Measurements from ENCODE around the gene MERTK. TPM values are rescaled to one million over a fixed set of nuclear protein-coding genes. Genes with fewer than 3 reads are reported as not detected.
A peak's percentile ranks its signal among the peaks of the same experiment; 100 is the strongest.

MERTK gene
- total RNA-seq, 1 donor from 2014 or later = 3.2 TPM

- no peak overlapping the region for H3K27ac Mint-ChIP-seq (ENCODE audit: unreplicated experiment)
- no peaks in the 10 kb centered on the region for H3K9me3 Mint-ChIP-seq (ENCODE audit: low read depth)
- H3K4me3 Mint-ChIP-seq (ENCODE audit: unreplicated experiment) = no peak overlapping the region
- peaks cover 19% of the 10 kb centered on the region for H3K36me3 Mint-ChIP-seq (ENCODE audit: low read depth)
- peaks cover 51% of the 10 kb centered on the region for H3K4me1 Mint-ChIP-seq (ENCODE audit: low read depth)
- no peaks in the 10 kb centered on the region for H3K27me3 Mint-ChIP-seq (ENCODE audit: low read depth)
- no peak for DNase-seq (ENCODE audit: low spot score)
- TF ChIP-seq, protein P1, sequence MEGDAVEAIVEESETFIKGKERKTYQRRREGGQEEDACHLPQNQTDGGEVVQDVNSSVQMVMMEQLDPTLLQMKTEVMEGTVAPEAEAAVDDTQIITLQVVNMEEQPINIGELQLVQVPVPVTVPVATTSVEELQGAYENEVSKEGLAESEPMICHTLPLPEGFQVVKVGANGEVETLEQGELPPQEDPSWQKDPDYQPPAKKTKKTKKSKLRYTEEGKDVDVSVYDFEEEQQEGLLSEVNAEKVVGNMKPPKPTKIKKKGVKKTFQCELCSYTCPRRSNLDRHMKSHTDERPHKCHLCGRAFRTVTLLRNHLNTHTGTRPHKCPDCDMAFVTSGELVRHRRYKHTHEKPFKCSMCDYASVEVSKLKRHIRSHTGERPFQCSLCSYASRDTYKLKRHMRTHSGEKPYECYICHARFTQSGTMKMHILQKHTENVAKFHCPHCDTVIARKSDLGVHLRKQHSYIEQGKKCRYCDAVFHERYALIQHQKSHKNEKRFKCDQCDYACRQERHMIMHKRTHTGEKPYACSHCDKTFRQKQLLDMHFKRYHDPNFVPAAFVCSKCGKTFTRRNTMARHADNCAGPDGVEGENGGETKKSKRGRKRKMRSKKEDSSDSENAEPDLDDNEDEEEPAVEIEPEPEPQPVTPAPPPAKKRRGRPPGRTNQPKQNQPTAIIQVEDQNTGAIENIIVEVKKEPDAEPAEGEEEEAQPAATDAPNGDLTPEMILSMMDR (IDR thresholded peaks at IDR 0.05) = no peak
These were observed 161.3 kb downstream of the MERTK start for GRCh38 chr2:112059671-112060070.

DNA sequence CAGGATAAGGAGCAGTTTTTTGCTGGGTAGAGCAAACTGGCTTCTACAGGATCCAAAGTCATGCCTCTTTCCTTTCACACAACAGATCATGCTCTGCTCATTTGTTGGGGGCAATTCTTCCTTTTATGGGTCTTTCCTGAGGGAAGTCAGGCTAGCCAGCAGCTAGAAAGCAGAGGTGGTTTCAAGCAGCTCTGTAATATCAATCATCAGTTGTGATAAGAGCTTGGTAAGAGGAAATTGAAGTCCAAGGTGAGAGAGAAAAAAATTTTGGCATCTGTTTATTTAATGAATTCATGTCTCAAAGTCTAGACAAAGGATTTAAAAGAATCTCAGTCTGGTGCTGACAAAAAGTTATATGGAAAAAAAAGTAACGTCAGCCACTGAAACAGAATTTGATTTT, 162.9 kb downstream of the MERTK start:
- H3K27me3 Mint-ChIP-seq (ENCODE audit: low read depth) = no peaks in the 10 kb centered on the region
- H3K4me1 Mint-ChIP-seq (ENCODE audit: low read depth) = peaks cover 57% of the 10 kb centered on the region
- H3K27ac Mint-ChIP-seq (ENCODE audit: unreplicated experiment) = no peak overlapping the region
- no peak for DNase-seq (ENCODE audit: low spot score)
- no peaks in the 10 kb centered on the region for H3K9me3 Mint-ChIP-seq (ENCODE audit: low read depth)
- no peak overlapping the region for H3K4me3 Mint-ChIP-seq (ENCODE audit: unreplicated experiment)
- peaks cover 29% of the 10 kb centered on the region for H3K36me3 Mint-ChIP-seq (ENCODE audit: low read depth)
- TF ChIP-seq, protein P1 (IDR thresholded peaks at IDR 0.05) = no peak

DNA sequence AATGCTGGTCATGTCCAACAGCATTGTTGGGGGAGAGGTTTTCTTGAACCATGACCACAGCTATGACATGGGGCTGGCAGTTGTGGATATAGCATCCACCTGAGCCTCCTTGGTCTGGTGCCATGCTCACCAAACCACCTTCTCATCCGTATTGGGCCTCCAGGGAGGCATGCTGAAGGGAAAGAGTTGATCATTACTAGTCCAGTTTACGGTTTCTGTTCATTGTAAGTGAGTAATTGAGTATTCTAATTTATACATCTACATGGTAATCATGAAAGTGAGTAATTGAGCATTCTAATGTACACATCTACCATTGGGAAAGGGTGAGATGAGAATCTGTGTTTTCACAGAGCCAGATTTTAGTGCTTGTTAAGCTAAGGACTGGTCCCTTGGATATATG, 163.4 kb downstream of the MERTK start:
- Mint-ChIP-seq H3K9me3 (ENCODE audit: low read depth) (no peaks in the 10 kb centered on the region), H3K27ac (ENCODE audit: unreplicated experiment) (no peak overlapping the region), H3K4me1 (ENCODE audit: low read depth) (peaks cover 53% of the 10 kb centered on the region), H3K27me3 (ENCODE audit: low read depth) (no peaks in the 10 kb centered on the region), H3K4me3 (ENCODE audit: unreplicated experiment) (no peak overlapping the region), H3K36me3 (ENCODE audit: low read depth) (peaks cover 31% of the 10 kb centered on the region)
- TF ChIP-seq, protein P1 (IDR thresholded peaks at IDR 0.05) = no peak
- DNase-seq (ENCODE audit: low spot score) = no peak

DNA sequence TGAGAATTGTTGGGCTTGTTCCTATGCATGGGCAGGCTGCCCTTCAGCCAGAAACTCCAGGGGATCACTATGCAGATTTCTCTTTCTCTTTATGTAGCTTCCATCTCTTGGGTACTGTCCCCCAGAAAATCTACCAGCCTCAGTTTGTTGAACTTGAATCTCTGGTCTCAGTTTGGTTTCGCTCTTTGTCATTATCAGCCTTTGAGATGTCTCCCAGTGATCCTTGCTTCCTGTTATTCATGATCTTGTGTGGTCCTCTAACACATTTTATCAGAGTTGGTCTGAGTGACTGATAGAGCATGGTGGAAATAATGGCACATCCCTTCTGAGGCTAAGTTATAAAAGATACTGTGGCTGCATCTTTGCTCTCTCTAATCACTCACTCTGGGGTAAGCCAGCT, 164.5 kb downstream of the MERTK start:
- H3K4me3 Mint-ChIP-seq (ENCODE audit: unreplicated experiment) = no peak overlapping the region
- no peaks in the 10 kb centered on the region for H3K9me3 Mint-ChIP-seq (ENCODE audit: low read depth)
- no peak overlapping the region for H3K27ac Mint-ChIP-seq (ENCODE audit: unreplicated experiment)
- H3K36me3 Mint-ChIP-seq (ENCODE audit: low read depth) = peaks cover 35% of the 10 kb centered on the region
- TF ChIP-seq, protein P1 (IDR thresholded peaks at IDR 0.05) = no peak
- DNase-seq (ENCODE audit: low spot score) = no peak
- no peaks in the 10 kb centered on the region for H3K27me3 Mint-ChIP-seq (ENCODE audit: low read depth)
- H3K4me1 Mint-ChIP-seq (ENCODE audit: low read depth) = peaks cover 46% of the 10 kb centered on the region

DNA sequence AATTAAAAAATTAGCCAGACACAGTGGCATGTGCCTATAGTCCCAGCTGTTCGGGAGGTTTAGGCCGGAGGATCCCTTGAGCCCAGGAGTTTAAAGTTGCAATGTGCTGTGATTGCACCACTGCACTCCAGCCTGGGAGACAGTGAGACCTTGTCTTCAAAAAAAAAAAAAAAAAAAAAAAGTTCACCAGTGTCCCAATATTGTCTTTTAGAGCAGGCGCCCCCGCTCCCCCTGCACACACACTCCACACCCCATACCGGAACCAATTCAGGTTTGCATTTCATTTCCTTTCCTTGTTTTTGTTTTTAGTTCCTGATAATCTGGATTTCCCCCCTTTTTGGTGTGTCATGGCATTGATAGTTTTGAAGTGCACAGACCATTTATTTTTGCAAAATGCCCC, 167.1 kb downstream of the MERTK start:
- peaks cover 14% of the 10 kb centered on the region for H3K9me3 Mint-ChIP-seq (ENCODE audit: low read depth)
- no peak for DNase-seq (ENCODE audit: low spot score)
- H3K27me3 Mint-ChIP-seq (ENCODE audit: low read depth) = no peaks in the 10 kb centered on the region
- H3K27ac Mint-ChIP-seq (ENCODE audit: unreplicated experiment) = peak overlapping the region; percentile 36
- H3K4me3 Mint-ChIP-seq (ENCODE audit: unreplicated experiment) = no peak overlapping the region
- peaks cover 31% of the 10 kb centered on the region for H3K4me1 Mint-ChIP-seq (ENCODE audit: low read depth)
- H3K36me3 Mint-ChIP-seq (ENCODE audit: low read depth) = peaks cover 46% of the 10 kb centered on the region
- TF ChIP-seq, protein P1 (IDR thresholded peaks at IDR 0.05) = no peak
